Stimulated activated CD8-positive, alpha-beta memory T cell treated with anti-CD3 and anti-CD28 coated beads, Interleukin-2, amount 100 ng/mL, for 48 hours (primary cell): ENCODE results near the gene SPPL2A.

Source experiments
- DNase-seq, 2 donors: peaks; one replicate each; pipeline ENCODE4 v3.0.0-alpha.2; 2020; ENCODE audit warnings: low read depth in 2 of 2

SPPL2A gene

DNA sequence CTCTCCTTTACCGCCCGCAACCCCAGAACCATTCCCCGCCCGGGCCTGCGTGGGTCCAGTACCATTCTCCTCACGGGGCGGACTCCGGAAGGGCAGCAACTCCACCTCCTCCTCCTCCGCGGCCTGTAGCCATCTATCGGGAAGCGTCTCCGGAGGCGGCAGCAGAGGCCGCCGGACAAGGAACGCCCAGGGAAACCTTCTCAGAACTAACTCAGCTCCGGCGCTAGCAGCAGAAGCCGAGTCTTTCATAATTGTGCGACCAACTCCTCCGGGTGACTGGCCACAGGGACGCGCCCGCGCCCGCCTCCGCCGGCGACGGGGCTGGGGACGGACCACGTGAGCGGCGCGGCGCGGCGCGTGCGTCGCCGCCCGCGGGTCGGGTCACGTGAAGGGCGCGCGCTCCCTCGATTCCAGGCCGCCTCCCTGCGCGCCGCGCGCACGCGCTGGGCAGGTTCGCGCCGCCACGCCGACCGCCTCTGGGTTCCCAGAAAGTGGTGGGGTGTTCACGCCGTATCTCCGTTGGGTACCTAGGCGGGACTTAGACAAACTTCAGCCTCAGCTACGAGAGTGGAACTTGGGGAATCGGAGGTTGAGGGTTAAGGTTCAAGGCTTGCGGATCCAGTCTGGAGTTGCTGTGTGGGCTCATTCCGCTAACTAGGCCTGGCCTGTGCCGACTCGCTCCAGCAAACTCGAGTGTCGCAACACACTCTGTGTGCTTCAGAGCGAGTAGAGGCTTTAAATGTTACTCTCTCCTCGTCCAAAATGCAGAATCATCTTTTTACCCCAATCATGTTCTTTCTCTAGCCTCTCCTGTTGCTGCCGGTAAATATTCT, 78.8 kb downstream of the SPPL2A start, which contains the start of gene TRPM7:
TRPM7 (minus strand) TSS at position 329 of the 833 bp plus-strand sequence; CDS start at position 65, 264 bp downstream.
- peak; percentile 84 to 87 for DNase-seq

DNA sequence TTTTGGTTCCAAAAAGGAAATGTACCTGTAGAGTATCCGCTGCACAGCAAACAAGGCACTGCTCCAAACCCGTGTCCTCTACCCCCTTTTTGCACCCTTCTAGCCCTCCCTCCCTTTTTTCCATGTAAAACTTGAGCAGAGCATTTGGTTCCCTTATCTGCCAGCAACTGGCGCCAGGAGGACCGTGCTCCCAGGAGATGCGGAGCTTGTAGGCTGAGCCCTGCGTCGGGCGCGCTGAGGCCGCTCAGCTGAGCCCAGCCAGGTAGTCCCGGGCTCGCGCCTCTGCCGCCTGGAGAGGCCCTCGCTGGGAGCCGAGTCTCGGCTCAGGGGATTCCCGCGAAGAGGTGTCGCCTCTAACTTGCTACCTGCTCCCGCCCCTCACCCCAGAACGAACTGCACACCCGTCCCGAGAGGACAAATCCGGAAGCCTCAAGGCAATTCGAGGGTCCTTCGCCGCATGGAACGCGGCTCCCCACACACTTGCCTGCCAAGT, 79.5 kb downstream of the SPPL2A start:
- peak; percentile 59 to 64 for DNase-seq

DNA sequence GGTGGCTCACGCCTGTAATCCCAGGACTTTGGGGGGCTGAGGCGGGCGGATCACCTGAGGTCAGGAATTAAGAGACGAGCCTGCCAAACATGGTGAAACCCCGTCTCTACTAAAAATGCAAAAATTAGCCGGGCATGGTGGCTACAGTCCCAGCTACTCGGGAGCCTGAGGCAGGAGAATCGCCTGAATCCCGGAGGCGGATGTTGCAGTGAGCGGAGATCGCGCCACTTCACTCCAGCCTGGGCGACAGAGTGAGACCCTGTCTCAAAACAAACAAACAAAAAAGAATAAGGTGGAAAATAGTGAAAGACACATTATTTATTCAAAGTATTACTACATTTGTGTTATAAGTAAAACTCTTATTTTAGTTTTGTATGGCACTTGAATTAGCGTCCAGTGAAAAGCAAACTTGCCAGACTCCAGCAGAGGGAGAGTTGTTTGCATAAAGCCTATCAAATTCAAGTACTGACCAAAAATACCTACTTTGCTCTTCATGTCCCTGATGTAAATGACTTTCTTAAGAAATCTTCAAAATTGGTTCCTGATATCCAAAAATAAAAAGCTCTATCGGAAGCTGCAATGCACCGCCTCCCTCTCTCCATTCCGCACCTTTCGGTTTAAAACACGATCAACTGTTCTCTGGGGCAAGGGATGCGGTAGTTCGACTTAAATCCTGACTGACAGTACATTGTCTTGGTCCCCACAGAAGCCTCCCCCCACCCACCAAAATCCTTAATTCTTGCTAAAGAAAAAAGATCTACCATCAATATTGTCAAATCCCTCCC, 80.1 kb downstream of the SPPL2A start:
- no peak for DNase-seq

DNA sequence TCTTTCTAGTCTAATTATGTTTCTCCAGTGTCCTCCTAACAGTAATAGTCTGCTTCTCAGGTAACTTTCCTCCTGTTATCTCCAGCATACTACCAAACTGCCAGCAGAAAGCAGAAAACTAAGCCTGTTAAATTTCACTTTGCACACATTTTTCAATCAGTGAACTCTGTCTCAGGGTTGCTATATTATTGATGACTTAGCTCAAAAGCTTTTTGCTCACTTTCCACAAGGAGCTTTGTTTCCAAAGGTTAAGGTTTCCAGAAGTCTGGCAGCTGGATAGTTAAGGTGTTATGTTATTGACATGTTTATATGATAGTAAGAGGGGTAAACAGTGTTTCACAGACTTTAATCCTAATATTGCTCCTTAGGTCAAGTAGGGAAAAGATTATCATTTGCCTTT, 84.0 kb downstream of the SPPL2A start:
- DNase-seq, result no peak

DNA sequence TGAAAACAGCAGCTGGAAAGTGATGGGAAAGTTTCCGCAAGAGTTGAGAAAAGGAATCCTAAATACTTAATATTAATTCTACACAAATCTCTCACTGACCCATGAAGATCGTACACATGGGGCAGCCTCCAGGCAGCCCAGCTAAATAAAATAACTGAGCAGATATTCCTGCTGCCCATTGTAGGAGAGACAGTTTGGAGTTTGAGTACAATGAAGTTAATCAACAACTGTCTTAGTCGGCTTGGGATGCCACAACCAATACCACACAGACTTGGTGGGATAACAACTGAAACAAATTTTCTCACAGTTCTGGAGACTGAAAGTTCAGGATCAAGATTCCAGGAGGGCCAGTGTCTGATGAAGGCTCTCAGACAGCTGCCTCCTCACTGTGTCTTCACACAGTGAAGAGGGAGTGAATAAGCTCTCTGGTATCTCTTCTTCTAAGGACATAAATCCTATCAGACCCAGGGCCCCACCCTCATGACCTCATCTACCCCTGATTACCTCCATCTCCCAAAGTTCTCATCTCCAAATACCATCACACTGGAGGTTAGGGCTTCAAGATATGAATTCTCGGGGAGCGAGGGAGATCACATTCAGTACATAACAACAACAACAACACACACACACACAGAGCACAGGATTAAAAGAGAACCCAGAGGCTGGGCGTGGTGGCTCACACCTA, 88.6 kb downstream of the SPPL2A start:
- DNase-seq, result no peak

DNA sequence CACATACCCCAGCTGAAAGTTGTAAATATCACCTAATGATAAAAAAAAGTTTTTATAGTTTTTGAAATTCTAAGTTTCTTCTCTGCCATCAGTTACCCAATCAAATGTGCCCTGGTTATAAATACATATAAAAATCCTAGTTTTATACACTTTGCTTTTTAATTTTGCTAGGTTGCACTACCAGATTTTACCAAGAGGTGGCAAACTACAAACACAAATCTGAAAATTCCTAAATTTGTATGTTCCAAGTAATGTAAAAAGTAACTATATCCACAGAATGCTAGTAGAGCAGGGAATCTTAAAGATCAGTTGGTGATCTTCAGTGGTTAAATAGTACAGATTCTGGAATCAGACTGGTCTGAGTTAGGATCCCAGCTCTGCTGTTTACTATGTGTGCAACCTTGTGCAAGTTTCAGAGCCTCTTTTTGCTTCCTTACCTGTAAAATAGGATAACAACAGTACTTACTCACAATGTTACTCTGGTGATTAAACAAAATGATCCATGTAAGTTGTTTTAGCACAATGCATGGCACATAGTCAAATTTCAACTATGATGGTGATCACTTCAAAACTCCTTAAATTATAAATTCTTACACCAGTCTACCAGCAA, 89.9 kb downstream of the SPPL2A start:
- no peak for DNase-seq

DNA sequence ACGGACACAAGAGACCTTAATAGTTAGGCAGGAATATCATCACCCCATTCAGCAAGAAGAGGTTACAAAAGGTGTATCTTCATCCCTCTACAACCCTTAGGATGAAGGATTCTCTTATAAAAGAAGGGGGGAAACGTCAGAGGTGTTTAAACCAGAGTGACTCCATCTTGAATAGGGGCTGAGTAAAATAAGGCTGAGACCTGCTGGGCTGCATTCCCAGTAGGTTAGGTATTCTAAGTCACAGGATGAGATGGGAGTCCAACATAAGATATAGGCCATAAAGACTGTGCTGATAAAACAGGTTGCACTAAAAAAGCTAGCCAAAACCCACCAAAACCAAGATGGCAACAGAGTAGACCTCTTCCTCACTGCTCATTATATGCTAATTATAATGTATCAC, 95.4 kb downstream of the SPPL2A start:
- DNase-seq, result no peak

DNA sequence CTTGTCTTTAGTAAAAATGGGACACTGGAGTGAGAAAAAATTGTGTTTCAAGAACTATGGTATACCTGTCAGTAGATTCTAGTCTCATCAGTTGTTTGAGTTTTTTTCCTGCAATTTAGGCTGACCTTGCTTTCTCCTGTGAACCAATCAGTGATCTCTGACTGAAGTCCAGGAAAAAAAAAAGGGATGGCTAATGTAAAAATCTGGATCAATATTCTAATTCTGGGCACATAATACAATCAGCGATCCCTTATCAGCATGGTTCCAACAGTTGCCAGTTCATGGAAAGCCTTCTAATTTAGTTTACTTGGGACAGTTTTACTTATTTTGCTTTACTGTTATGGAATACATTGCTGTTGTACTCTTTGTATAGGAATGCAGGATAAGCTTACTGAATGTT, 95.9 kb downstream of the SPPL2A start:
- no peak for DNase-seq

DNA sequence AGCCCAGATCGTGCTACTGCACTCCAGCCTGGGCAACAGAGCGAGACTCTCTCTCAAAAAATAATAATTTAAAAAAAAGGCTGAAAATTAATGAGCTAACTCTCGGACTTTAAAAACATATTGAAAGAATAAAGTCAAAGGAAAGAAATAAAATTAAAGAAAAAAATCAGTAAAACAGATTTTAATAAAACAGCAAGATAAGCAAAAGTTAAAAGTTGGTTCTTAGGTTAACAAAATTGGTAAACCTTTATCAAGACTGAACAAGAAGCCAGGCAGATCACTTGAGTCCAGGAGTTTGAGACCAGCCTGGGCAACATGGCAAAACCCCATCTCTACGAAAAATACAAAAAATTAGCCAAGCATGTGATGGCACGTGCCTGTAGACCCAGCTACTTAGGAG, 99.6 kb downstream of the SPPL2A start:
- DNase-seq, result no peak

DNA sequence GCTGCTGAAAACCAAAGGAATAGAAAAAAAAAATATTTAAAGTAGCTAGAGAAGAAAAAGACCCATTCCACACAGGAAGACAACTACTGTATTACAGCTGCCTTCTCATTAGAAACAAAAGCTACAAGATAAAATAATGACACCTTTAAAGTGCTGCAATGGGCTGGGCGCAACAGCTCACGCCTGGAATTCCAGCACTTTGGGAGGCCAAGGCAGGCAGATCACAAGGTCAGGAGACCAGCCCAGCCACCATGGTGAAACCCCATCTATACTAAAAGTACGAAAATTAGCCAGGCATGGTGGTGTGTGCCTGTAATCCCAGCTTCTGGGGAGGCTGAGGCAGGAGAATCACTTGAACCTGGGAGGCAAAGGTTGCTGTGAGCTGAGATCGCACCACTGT, 110.0 kb downstream of the SPPL2A start:
- no peak for DNase-seq

DNA sequence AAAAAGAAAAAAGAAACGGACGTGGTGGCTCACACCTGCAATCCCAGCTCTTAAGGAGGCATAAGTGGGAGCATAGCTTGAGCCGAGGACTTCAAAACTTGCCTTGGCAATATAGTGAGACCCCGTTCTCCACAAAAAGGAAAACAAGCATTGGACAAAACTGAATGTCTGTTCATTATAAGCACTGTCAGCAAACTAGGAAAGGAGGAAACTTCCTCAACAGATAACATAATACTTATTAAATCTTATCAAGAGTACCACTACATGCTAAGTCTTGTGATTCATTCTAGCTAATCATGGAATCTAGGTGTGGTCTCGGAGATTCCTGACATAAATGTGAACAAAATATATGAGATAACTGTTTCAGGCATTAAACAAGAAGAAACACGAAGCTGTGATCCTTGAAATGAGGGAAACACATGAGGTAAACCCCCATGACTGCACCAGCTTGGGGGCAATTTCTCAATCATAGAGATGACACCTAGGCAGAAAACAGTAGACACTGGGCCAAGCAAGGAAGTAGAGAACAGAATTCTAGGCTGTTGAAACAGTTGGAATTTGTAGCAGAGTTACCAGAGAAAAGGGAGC, 112.3 kb downstream of the SPPL2A start:
- no peak for DNase-seq

DNA sequence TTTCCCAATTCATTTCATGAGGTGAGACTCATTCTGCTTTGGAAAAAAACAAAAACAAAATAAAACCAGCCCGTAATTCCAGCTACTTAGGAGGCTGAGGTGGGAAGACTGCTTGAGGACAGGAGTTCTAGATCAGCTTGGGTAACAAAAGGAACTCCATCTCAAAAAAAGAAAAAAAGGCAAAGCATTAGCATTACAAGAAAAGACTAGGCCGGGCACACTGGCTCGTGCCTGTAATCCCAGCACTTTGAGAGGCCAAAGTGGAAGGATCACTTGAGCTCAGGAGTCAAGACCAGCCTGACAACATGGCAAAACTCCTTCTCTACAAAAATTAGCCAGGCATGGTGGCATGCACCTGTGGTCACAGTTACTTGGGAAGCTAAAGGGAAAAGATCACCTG, 112.8 kb downstream of the SPPL2A start:
- no peak for DNase-seq
